ENCODE data around the gene IFT22.

IFT22 gene

GRCh38 chr7:101321491-101322401 is at the start of gene IFT22:
TSS of gene IFT22 (minus strand) at chr7:101321812. CDS start at chr7:101321709, 103 bp downstream.
- peak; percentile 30; the same call in 1 of the 2 replicates for TF ChIP-seq CTCF (IDR thresholded peaks at IDR 0.05)

DNA sequence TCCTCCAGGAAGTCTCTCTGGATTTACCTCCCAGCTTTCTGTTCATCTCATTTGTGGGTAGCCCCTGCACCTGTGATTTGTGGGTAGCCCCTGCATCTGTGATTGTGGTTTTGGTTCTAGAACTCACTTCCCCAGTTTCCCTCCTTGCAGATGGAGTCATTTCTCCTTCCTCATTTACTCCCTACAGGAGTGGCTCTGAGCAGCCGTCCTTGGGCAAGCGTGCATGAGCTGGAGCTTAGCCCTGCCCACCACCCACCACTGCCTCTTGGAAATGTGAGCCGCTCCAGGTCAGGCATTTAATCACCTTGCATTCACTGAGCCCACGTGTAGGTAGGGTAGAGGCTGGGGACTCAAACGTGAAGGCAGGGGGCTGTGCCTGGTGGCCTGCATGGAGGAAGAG is 49.2 kb upstream of the IFT22 start:
- no peak for TF ChIP-seq CTCF (IDR thresholded peaks at IDR 0.05)

DNA sequence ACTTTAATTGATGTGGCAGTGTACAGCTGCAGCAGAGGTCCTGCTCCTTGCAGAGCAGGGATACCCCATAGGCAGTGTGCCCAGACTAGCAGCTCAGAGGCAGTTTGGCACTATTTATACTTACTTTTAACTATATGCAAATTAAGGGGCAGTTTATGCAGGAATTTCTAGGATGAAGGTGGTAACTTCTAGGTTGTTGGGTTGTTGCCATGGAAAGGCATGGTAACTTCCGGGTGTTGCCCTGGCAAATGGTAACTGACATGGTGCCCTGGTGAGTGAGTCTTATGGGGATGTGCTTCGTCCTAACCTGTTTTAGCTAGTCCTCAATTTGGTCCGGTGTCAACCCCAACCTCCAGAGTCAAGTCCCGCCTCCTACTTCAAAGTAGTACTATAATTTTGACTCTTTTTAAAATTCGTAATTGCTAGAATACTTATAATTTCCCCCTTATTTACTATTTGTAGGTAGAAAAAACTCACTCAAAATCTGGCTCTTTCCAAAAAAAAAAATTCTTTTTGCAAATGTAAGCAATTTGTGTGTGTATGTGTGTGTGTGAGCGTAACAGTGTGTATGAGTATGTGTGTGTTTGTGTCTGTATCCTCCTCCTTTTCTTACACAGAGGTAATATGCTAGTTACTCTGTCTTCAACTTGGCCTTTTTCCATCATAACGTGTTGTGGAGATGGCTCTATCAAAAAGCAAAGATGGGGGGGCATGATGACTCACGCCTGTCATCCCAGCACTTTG is 47.0 kb upstream of the IFT22 start:
- no peak for TF ChIP-seq CTCF (IDR thresholded peaks at IDR 0.05)

- no peak for TF ChIP-seq CTCF (IDR thresholded peaks at IDR 0.05)
These were observed 46.1 kb upstream of the IFT22 start for GRCh38 chr7:101367676-101368075.

DNA sequence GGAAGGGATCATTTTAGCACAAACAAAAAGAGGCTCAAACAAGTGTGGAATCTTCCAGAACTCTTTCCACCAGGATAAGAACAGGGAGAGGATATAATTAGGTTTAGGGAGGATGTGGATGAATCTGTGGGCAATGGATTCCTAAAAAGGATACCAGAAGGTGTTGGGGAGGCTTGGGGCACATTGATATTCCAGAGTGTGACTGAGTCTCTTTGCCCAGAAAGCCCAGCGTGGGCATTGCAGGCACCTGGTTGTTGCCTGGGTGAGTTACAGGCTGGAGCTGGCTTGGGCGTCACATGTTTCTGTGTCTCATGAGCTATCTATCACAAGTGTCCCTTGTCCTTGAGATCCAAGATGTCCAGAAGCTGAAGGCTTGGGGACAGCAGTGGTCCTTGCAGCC is 44.3 kb upstream of the IFT22 start:
- TF ChIP-seq CTCF (IDR thresholded peaks at IDR 0.05): no peak

- peak; percentile 91 for TF ChIP-seq CTCF (IDR thresholded peaks at IDR 0.05)
These were observed 42.2 kb upstream of the IFT22 start for GRCh38 chr7:101363734-101364374.

GRCh38 chr7:101363196-101363733 is 41.7 kb upstream of the IFT22 start:
- no peak for TF ChIP-seq CTCF (IDR thresholded peaks at IDR 0.05)

Data from LNCAP (cell line).